GM23248 (cell line): Measurements from ENCODE around the gene RSRC1.

ENCODE experiments used
- EZH2 ChIP-seq: fragments of 200-600 bp; sonication (generic); IDR thresholded peaks from 2 replicates; pipeline ENCODE4 v1.6.1; 2018; ENCODE audit warnings: antibody characterized with exemption, mild to moderate bottlenecking; ENCODE audit not compliant: insufficient read depth, poor library complexity, severe bottlenecking
- EZH2phosphoT487 ChIP-seq: fragments of 200-600 bp; sonication (generic); IDR thresholded peaks from 2 replicates; pipeline ENCODE4 v1.6.1; 2018; ENCODE audit warnings: antibody characterized with exemption, moderate library complexity, mild to moderate bottlenecking, low read depth; ENCODE audit not compliant: insufficient read depth

DNA sequence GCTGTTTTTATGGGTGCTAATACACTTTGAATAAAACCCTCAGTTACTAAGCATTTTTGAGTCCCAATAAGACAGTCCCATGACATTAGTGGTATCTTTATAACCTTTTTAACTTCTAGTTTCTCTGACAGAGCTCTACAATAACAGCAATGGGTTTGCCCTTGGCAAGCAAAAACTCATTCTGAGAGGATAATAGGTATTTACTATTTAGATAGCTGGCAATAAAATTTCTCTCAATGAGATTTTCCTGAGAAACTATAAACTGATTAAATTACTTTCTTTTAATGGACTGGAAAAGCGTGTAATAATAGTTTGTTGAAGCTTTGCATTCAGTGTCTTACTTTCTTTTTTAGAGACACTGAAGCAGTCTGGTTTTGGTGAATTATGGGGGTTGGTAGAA, 293.1 kb downstream of the RSRC1 start:
- TF ChIP-seq EZH2 (no peak), EZH2phosphoT487 (no peak)
